K562 (cell line): ENCODE results near the gene FUZ. TPM values are rescaled to one million over a fixed set of nuclear protein-coding genes. Genes with fewer than 3 reads are reported as not detected.

ENCODE experiments used
- BMI1 ChIP-seq: fragments of 150-350 bp; IDR thresholded peaks from 2 replicates; pipeline ENCODE4 v1.6.1; 2014; ENCODE audit warnings: low read length
- CHAMP1 ChIP-seq: fragments of 450-650 bp; IDR thresholded peaks from 2 replicates; pipeline ENCODE4 v1.6.1; 2016; ENCODE audit warnings: mild to moderate bottlenecking
- HDAC3 ChIP-seq: fragments of 450-650 bp; IDR thresholded peaks from 2 replicates; pipeline ENCODE4 v1.6.1; 2018; ENCODE audit warnings: borderline replicate concordance, mild to moderate bottlenecking, moderate library complexity; ENCODE audit not compliant: partially characterized antibody
- HINFP ChIP-seq: fragments of 450-650 bp; conservative IDR thresholded peaks from 2 replicates; pipeline ENCODE4 v1.6.1; 2016; ENCODE audit warnings: missing genetic modification characterization, low read depth, mild to moderate bottlenecking, control low read depth, missing compliant biosample characterization
- LARP7 ChIP-seq: fragments of 450-650 bp; IDR thresholded peaks from 2 replicates; pipeline ENCODE4 v1.6.1; 2016
- MGA ChIP-seq: fragments of 450-650 bp; IDR thresholded peaks from 2 replicates; pipeline ENCODE4 v1.6.1; 2016; ENCODE audit warnings: mild to moderate bottlenecking, moderate library complexity
- MITF ChIP-seq: IDR thresholded peaks from 2 replicates; pipeline ENCODE4 v1.6.1; 2014; ENCODE audit warnings: antibody characterized with exemption
- SIX5 ChIP-seq, 2 experiments: IDR thresholded peaks; 2 replicates each; pipeline ENCODE4 v1.6.1; 2011; ENCODE audit warnings: low read length in 2 of 2, borderline replicate concordance in 1 of 2, low read depth in 1 of 2, mild to moderate bottlenecking in 1 of 2, moderate library complexity in 1 of 2; ENCODE audit not compliant: insufficient read depth in 1 of 2
- TAF1 ChIP-seq: IDR thresholded peaks from 2 replicates; pipeline ENCODE4 v1.6.1; 2011; ENCODE audit warnings: mild to moderate bottlenecking, low read length, moderate library complexity; ENCODE audit not compliant: insufficient read depth, control insufficient read depth, severe bottlenecking; ENCODE audit errors: extremely low read depth
- TCF7 ChIP-seq: sonication (generic); IDR thresholded peaks from 2 replicates; pipeline ENCODE4 v1.6.1; 2016; ENCODE audit warnings: antibody characterized with exemption, borderline replicate concordance
- ZNF766 ChIP-seq: fragments of 200-800 bp; sonication (Bioruptor generic); conservative IDR thresholded peaks from 2 replicates; pipeline ENCODE4 v1.6.1; 2016; ENCODE audit warnings: missing genetic modification characterization, missing compliant biosample characterization
- polyA plus RNA-seq, 8 experiments: library from polyadenylated mRNA; depleted of rRNA in 4 of 8; stranded (reverse) in 5 of 8; unstranded in 3 of 8; fragments of >200 nt; fragmentation: Nextera tagmentation in 2 of 8; fragmentation: Illumina TruSeq in 1 of 8; extraction: Ambion mirVana in 2 of 8; extraction: Trizol in 1 of 8; gene quantifications; 2 replicates each; pipeline versions ENCODE4 v1.2.1 to v1.2.3, GENCODE V29; 2011 to 2014; ENCODE audit warnings: inconsistent platforms in 1 of 8, missing spikeins in 1 of 8
- total RNA-seq, 7 experiments: library from RNA; depleted of rRNA in 6 of 7; stranded (reverse); fragments of >200 nt in 6 of 7; fragmentation: Illumina TruSeq in 2 of 7; extraction: Trizol in 2 of 7; gene quantifications; 2 replicates each; pipeline versions ENCODE4 v1.2.1 to v1.2.3, GENCODE V29; 2011 to 2021; ENCODE audit warnings: low replicate concordance in 1 of 7

FUZ gene
- total and polyA plus RNA-seq, 9 of the 15 experiments (the other 6 are each of a cell fraction or from before 2014, with no cell fraction given): 0.17 to 7.6 (median 3.6) TPM; not detected in 1

- TF ChIP-seq CHAMP1 (no peak), HDAC3 (no peak), HINFP (tag) (no peak), BMI1 (no peak), TAF1 (no peak), SIX5 (IDR thresholded peaks at IDR 0.05; ENCODE audit: borderline replicate concordance in 1 of 2, insufficient read depth in 1 of 2, low read depth in 1 of 2, low read length in 2 of 2) (no peak), ZNF766 (no peak), MITF (no peak), MGA (no peak), LARP7 (no peak), TCF7 (no peak)
Observed at GRCh38 chr19:49770529-49770928, 42.6 kb downstream of the FUZ start (continued).
